ENCODE results near the gene CDADC1.
"Not testable (repeated sequence)": the region's sequence is repeated elsewhere in the genome, so short reads cannot be mapped to it uniquely, and the experiment has no call there.

Gene CDADC1

DNA sequence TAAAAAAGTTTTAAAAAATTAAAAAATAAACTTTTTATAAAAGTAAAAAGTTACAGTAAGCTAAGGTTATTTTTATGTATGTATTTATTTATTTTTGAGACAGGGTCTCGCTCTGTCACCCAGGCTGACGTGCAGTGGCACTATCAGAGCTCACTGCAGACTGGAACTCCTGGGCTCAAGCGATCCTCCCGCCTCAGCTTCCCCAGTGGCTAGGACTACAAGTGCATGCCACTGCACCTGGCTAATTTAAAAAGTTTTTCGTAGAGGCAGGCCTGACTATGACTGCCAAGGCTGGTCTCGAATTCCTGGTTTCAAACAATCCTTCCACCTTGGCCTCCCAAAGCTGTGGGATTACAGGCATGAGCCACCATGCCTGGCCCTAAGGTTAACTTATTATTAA, 64.1 kb downstream of the CDADC1 start:
- no peak for DNase-seq (ENCODE audit: low read depth in 1 of 2, low spot score in 1 of 2)

GRCh38 chr13:49314344-49314882, 66.7 kb downstream of the CDADC1 start:
- DNase-seq (ENCODE audit: low read depth in 1 of 2, low spot score in 1 of 2) = no peak

DNA sequence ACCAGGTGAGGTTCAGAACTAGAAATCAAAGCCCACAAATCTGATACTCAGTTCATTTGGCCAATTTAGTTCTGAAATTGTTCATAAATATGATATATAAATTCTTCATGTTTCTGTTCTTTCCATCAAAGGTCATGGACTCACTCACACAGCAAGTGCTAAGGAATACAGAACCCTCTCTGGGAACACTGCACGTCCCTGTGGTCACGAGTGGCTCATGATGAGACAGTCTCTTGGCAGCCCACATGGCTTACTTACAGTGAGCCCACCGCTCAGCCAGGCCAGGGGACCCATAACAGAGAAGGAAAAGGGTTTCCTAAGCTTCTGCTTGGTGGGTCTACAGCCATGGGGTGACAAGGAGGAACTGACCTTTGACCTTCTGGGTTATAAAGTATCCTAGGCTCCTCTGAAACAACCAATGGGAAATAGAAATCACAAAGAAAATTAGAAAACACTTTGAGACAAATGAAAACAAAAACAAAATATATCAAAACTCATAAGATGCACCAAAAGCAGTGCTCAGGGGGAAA, 67.4 kb downstream of the CDADC1 start:
- no peak for DNase-seq (ENCODE audit: low read depth in 1 of 2, low spot score in 1 of 2)

GRCh38 chr13:49315756-49316482, 68.2 kb downstream of the CDADC1 start:
- no peak for DNase-seq (ENCODE audit: low read depth in 1 of 2, low spot score in 1 of 2)

DNA sequence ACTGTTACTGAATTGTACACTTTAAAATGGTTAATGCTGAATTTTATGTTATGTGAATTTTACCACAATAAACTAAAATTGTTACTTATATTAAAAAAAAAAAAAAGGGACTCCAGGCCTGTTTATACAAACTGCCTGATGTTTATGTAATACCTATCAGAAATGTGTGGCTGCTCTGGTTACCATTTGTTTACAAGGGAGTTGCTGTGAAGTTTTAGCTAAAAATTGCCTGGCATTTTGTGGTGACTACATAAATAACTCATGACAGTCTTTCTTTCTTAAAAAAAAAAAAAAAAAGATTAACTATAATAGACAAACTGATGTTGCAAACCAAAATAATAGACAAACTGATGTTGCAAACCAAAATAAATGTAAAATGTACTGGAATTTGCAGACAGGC, 71.8 kb downstream of the CDADC1 start:
- DNase-seq (ENCODE audit: low read depth in 1 of 2, low spot score in 1 of 2) = no peak

- no peak for DNase-seq (ENCODE audit: low read depth in 1 of 2, low spot score in 1 of 2)
Measured at GRCh38 chr13:49319951-49320350, 72.2 kb downstream of the CDADC1 start.

DNA sequence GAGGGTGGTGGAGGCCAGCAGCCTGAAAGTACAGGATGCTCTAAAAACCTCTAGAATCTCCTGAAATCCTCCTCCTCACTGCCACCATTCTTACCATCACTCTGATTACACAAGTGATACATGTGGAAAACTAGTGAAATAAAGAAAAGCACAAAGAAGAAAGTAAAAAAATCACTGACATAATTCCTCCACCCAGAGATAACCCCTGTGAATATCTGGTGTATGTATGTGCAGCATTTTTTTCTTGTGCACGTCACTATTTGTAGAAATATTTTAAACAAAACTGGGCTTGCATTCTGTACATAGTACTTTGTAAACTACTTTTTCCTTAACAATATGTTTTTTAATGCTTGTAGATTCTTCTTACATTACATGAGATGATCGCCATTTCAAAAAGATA, 73.2 kb downstream of the CDADC1 start:
- no peak for DNase-seq (ENCODE audit: low read depth in 1 of 2, low spot score in 1 of 2)

DNA sequence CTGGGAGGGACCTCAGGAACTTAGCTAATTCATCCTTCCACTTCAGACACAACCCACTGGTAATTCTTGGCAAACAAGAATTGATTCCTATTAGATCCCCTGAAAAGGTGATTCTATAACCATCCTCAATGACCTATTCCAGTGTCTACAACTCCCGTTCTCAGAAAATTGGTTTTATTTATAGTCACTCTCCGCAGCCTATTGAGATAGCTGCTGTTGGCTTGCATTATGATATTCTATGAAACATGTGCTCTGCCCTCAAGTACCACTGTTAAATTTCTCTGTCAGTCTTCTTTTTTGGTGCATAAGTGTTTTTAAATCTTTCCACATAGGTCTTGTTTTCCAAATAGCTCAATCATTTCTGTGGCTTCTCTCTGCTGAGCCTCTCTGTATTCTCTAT, 75.0 kb downstream of the CDADC1 start:
- DNase-seq (ENCODE audit: low read depth in 1 of 2, low spot score in 1 of 2) = no peak

- no peak for DNase-seq (ENCODE audit: low read depth in 1 of 2, low spot score in 1 of 2)
Measured at GRCh38 chr13:49323344-49323743, 75.6 kb downstream of the CDADC1 start.

GRCh38 chr13:49326222-49326917, 78.6 kb downstream of the CDADC1 start:
- no peak for DNase-seq (ENCODE audit: low read depth in 1 of 2, low spot score in 1 of 2)

DNA sequence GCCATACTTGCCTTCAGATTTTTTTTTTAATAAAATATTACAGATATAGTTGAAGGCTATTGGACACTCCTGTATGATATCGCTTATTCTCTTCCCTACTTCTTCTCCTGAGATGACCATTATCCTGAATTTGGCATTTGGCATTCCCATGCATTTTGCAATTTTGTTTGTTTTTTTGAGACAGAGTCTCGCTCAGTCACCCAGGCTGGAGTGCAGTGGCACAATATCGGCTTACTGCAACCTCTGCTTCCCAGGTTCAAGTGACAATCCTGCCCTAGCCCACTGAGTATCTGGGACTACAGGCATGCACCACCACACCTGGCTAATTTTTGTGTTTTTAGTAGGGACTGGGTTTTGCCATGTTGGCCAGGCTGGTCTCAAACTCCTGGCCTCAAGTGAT, 79.4 kb downstream of the CDADC1 start:
- not testable (repeated sequence) for DNase-seq (ENCODE audit: low read depth in 1 of 2, low spot score in 1 of 2)

GRCh38 chr13:49329831-49330545, 82.3 kb downstream of the CDADC1 start:
- no peak for DNase-seq (ENCODE audit: low read depth in 1 of 2, low spot score in 1 of 2)

DNA sequence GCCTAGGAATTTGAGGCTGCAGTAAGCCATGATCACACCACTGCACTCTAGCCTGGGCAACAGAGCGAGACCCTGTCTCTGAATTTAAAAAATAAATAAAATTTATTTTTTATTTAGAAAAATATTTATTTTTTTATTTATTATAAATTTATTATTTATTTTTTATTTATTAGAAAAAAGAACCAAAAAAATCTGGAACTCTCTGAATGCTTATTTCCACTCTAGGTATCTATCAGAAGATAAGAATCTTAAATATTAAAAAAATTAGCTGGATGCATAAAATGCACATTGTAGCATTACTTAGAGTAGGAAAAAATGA, 82.8 kb downstream of the CDADC1 start:
- DNase-seq (ENCODE audit: low read depth in 1 of 2, low spot score in 1 of 2) = no peak

DNA sequence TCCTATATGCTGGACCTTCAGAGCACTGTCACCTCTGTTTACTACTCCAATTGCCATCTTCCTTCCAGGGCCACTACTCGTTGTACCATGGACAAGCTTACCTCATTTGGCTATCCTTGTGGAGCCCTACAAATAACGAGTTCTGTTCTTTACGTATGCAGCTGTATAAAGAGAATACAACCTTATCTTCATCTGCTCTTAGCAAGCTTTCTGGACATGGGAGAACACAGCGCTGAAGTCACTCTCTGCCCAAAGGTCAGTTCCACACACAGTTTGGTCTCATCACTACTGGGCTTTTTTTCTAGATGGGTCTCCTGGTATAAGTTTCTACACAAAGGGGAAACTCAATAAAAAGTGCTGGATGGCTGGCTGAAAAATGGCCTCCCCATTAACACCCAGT, 88.9 kb downstream of the CDADC1 start:
- no peak for DNase-seq (ENCODE audit: low read depth in 1 of 2, low spot score in 1 of 2)

GRCh38 chr13:49340161-49340560, 92.4 kb downstream of the CDADC1 start:
- DNase-seq (ENCODE audit: low read depth in 1 of 2, low spot score in 1 of 2) = no peak

GRCh38 chr13:49341517-49341916, 93.8 kb downstream of the CDADC1 start:
- no peak for DNase-seq (ENCODE audit: low read depth in 1 of 2, low spot score in 1 of 2)

DNA sequence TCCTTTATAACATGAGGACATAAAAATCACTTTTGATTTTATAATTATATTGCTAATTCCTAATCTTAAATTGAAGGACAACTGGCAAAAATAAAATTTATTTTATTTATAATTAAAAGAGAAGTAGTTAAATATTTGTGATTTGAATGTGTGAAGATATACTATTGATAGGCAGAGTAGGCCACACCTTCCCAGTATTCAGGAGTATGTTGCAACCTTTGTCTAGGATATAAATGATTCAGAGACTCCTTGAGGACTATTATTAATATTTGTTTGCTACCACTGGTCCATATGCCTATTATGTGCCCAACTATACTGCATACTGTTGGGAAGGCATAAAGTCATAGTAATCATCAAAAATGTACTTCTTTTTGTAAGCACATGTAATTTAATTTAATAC, 94.2 kb downstream of the CDADC1 start:
- no peak for DNase-seq (ENCODE audit: low read depth in 1 of 2, low spot score in 1 of 2)

GRCh38 chr13:49342454-49342853, 94.7 kb downstream of the CDADC1 start:
- DNase-seq (ENCODE audit: low read depth in 1 of 2, low spot score in 1 of 2) = no peak
